Kidney epithelial cell (primary cell): ENCODE measurements around the gene ZFP62. TPM values are rescaled to one million over a fixed set of nuclear protein-coding genes. Genes with fewer than 3 reads are reported as not detected.

ENCODE experiments used
- DNase-seq: peaks from one replicate; pipeline ENCODE4 v3.0.0-alpha.2; 2010; ENCODE audit warnings: low read depth
- H3K27me3 ChIP-seq: 2 replicates; pipeline ENCODE4 v1.6.0; 2011; ENCODE audit warnings: low read length; ENCODE audit not compliant: control insufficient read depth, insufficient read depth
- H3K36me3 ChIP-seq: 2 replicates; pipeline ENCODE4 v1.5.1; 2011; ENCODE audit warnings: low read length; ENCODE audit not compliant: control insufficient read depth, insufficient read depth
- H3K4me3 ChIP-seq: 2 replicates; pipeline ENCODE4 v1.5.1; 2011; ENCODE audit warnings: low read depth, mild to moderate bottlenecking, control low read depth, low read length
- total RNA-seq: library from RNA; depleted of rRNA; stranded (reverse); fragments of >200 nt; gene quantifications from 2 replicates; pipeline ENCODE4 v1.2.3, GENCODE V29; 2015
- TF ChIP-seq, protein P1 (sequence below): IDR thresholded peaks from 2 replicates; pipeline ENCODE4 v1.5.1; 2011; ENCODE audit warnings: mild to moderate bottlenecking, moderate library complexity, low read length, control low read depth, inconsistent platforms; ENCODE audit not compliant: insufficient read depth, poor library complexity, severe bottlenecking

ZFP62 gene
- total RNA-seq, 1 donor from 2014 or later = 26.0 TPM

DNA sequence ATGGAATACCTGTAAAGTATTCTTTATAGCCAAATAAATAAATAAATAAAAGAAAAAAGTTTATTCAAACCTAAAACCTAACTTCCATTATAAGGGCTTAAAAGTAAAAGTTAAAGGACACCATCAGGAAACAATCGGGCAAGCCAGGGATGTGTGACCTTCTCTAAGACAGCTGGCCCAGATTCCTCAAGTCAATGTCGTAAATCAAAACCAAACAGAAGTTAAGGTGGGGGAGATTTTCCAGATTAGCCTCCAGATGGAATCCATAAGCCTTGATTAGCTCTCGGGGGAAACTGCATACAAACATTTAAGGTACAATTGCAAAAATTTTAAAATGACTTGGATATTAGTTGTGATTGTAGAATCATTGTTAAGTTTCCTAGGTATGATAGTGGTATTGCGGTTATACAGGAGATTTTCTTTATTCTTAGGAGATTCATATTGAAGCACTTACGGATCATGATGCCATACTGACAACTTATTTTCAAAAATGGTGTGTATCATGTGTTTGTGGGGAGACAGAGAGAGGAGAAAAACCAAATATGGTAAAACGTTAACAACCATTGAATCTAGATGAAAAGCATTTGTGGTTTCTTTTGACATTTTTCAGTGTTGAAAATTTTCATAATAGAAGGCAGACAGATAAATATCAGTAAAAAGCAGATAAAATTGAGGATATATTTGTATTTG lies 37.0 kb downstream of the ZFP62 start:
- H3K36me3 ChIP-seq = no peaks in the 10 kb centered on the region
- TF ChIP-seq, protein P1, sequence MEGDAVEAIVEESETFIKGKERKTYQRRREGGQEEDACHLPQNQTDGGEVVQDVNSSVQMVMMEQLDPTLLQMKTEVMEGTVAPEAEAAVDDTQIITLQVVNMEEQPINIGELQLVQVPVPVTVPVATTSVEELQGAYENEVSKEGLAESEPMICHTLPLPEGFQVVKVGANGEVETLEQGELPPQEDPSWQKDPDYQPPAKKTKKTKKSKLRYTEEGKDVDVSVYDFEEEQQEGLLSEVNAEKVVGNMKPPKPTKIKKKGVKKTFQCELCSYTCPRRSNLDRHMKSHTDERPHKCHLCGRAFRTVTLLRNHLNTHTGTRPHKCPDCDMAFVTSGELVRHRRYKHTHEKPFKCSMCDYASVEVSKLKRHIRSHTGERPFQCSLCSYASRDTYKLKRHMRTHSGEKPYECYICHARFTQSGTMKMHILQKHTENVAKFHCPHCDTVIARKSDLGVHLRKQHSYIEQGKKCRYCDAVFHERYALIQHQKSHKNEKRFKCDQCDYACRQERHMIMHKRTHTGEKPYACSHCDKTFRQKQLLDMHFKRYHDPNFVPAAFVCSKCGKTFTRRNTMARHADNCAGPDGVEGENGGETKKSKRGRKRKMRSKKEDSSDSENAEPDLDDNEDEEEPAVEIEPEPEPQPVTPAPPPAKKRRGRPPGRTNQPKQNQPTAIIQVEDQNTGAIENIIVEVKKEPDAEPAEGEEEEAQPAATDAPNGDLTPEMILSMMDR = no peak
- no peak for DNase-seq
- H3K4me3 ChIP-seq = no peak overlapping the region
- no peaks in the 10 kb centered on the region for H3K27me3 ChIP-seq

DNA sequence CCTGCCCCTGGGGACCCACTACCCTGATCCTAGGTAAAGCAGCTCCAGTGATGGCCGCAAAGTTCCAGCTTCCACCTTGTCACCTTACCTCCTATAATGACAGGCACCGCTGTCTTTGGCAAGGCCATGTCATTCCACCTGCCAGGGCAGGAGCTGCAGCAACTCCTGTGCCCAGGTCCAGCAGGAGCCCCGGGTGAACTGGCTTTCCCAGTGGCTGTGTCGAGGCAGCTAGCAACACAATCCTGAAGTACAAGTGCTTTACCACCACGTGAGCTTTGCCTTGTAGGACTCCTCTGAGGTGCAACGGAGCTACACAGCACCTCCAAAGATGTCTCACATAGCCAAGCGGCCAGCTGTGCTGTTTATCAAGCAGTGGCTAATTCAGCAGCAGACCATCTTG lies 37.7 kb downstream of the ZFP62 start:
- Histone ChIP-seq H3K36me3 (no peaks in the 10 kb centered on the region), H3K4me3 (no peak overlapping the region), H3K27me3 (no peaks in the 10 kb centered on the region)
- no peak for DNase-seq
- TF ChIP-seq, protein P1 = no peak

DNA sequence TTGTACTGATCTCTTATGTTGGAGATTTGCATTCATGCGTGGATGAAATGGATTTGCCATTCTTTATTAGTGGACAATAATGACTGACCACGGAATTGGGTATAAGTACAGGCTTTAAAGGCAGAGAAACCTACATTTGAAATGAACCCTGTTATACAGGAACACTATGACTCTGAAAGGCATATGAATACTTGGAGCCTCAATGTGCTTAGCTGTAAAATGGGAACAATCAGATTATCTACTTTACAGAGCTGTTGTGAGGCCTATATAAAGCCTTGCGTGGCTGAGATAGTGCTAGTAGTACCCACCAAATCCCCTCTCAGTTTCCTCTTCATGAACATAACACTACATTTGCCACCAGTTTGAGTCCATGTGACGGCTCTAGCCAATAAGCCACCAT lies 39.5 kb downstream of the ZFP62 start:
- H3K27me3 ChIP-seq = no peaks in the 10 kb centered on the region
- no peaks in the 10 kb centered on the region for H3K36me3 ChIP-seq
- TF ChIP-seq, protein P1 = no peak
- H3K4me3 ChIP-seq = no peak overlapping the region
- no peak for DNase-seq

DNA sequence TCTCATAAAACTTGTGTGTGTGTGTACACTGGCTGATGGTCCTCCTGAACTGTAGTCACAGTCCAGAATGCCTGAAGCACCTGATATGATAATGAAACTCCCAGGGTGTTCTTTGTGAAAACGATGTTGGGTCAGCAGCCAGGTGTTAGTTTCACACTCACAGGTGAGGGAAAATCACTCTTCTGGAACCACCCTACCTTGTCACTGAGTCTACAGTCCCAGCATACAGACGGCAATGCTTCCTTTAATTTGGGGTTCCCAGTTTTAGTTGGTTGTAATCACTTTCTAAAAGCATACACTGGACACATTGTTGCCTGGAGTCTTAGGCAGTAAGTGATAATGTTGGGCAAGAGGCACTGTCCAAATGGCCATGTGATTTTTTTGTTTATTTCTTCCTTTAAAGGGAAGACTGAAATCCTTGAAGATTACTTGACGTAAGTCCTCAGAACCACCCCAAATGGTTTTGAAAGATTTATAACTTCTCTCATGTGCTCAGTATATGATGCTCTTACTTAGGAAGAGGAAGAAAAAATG lies 40.2 kb downstream of the ZFP62 start:
- Histone ChIP-seq H3K4me3 (no peak overlapping the region), H3K36me3 (no peaks in the 10 kb centered on the region), H3K27me3 (no peaks in the 10 kb centered on the region)
- TF ChIP-seq, protein P1 = no peak
- no peak for DNase-seq

DNA sequence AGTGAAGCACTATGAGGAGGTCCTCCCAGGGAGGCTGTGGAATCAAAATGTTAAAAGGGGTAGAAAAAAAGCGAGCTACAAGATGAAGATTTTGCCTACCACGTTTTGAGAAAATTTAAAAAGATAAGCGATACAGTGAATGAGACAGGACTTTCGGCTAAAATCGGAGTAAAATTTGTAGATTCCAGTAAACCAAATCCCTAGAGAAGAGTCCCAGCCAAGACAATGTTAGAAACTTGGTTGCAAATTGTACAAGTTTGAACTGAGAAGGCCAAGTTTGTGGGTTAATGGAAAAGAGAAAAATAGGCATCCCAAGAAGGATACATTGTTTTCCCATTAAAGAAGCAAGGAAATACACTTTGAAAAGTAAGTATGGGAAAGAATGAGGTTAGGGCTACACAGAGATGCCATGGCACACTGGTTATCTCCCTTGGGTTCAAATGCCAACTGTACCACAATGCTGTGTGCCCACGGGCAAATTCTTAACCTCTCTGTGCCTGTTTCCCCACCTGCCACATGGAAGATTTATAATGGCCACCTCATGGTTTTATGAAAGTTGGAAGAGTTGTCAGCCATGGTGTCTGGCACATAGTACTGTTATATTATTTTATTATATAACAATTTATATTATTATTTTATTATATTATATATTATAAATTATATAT lies 42.3 kb downstream of the ZFP62 start:
- Histone ChIP-seq H3K27me3 (no peaks in the 10 kb centered on the region), H3K4me3 (no peak overlapping the region), H3K36me3 (no peaks in the 10 kb centered on the region)
- DNase-seq = no peak
- TF ChIP-seq, protein P1 = no peak
